NAMALWA (cell line): Measurements from ENCODE around the gene SFTA2.
"Not testable (repeated sequence)": the region's sequence is repeated elsewhere in the genome, so short reads cannot be mapped to it uniquely, and the experiment has no call there.

Experiments
- DNase-seq: peaks from one replicate; pipeline ENCODE4 v3.0.0-alpha.2; 2015; ENCODE audit warnings: low spot score

The SFTA2 gene

DNA sequence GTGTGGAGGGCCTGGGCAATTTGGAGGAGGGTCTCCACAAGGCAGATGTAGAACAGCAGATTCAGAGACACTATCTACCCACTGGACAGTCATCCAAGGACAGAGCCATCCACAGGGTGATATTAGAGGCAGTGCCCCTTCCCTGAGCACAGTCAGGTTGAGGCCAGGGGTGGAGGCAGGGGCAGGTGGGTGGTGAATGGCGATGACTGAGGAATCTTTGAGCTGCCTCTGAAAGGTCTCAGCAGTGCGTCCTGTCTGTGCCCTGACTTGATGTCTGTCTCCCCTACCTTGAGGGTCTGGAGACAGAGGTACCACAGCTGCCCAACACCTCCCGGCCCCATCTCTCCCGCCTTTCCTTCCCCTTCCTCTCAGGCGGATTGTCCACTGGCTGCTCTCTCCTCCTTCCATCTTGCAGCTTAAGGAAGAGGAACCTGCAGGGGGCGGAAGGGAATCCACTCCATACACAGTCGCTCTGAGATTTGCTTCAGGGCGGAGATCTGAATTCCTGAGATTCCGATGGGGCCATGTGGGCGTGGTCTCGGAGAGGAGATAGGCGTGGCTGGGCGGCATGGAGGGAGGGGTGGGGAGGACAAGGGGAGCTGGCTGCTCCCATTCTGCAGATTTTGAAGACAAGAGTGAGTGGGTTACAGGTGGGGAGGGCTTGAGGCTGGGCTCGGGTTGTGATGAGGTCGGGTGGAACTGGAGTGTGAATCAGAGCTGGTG, 10.5 kb upstream of the SFTA2 start:
- DNase-seq = no peak

DNA sequence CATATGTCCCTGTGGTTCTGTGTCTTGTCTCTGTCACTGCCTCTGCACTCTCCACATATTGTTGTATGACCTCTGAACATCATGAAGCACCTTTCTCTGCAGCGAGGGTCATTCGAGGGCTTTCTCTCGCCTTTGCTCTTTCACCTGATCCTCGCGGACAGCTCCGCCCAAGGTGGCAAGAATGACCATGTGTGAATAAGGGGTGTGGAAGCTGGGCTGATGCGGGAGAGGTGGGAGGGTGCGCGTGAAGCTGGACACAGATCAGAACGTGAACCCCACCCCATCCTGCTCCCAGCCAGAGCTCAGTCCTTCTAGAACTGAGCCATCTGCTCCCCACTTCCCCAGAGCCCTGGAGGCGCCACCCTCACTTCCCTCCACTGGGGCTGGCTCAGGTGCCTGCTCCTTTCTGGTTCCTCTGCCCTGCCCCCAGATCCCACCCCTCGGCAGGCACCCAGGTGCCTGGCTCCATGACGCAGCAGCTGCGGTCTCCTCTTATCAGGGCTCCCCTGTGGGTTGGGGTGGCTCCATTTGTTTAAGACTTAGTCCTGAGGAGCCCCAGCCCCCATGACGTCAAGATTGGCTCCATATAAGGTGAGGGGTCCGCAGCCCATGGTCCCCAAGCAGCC, 8.5 kb upstream of the SFTA2 start, which contains the start of gene MUCL3:
Gene MUCL3 (plus strand): TSS at position 613 of the 626 bp plus-strand sequence. CDS start 27 bp downstream, outside the sequence.
- no peak for DNase-seq

DNA sequence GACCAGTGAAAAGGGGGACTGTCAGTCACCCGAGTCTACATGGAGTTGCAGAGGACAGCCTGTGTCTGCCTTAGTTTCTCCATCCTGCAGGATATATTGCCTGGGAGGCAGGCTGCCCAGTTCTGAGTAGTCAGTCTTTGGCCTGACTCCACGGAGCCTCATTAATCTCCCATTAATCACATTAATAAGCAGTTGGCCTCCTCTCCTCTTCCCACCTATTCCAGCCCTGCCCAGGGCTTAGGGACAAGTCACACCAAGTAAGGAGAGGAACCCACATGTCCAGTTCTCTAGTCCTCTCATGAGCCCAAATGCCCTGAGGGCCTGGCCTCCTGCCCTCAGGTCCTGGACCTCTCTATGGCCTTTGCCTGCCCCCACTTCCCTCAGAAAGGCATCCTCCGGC, 7.5 kb upstream of the SFTA2 start:
- DNase-seq = no peak

DNA sequence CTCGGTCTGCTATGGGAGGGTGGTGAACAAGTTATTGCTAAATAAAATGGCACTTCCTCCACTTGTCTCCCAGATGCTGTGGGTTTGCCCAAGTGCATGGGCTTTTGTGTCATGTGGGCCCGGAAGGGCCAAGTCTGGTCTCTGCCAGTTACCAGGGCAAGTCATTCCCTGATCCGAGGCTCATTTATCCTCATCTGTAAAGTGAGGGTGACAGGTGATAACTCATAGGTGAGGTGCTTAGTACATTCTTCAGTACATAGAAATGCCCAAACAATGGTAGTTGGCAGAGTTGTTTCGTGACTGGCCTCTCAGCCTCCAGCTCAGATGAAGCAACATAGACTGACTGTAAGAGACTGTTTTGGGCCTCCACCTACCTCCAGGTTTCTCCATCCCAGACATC, 6.8 kb upstream of the SFTA2 start:
- no peak for DNase-seq

DNA sequence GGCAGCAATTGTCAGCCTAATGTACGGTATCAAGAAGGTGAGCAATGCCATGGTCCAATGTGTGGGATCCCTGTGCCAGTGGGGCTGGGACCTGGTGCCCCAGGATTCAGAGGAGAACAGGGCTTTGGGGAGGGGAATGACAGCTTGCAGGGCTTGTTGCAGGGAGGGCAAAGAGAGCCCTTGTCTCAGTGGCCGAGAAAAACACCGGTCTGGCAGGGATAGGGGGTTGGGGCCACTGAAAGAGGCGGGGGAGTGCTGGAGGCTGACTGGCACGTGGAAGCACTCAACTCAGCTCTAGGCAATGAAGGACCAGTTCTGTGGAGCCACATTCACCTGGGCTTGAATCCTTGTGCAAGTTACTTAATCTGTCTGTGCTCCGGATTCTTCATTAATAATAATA, 5.3 kb upstream of the SFTA2 start:
- no peak for DNase-seq

DNA sequence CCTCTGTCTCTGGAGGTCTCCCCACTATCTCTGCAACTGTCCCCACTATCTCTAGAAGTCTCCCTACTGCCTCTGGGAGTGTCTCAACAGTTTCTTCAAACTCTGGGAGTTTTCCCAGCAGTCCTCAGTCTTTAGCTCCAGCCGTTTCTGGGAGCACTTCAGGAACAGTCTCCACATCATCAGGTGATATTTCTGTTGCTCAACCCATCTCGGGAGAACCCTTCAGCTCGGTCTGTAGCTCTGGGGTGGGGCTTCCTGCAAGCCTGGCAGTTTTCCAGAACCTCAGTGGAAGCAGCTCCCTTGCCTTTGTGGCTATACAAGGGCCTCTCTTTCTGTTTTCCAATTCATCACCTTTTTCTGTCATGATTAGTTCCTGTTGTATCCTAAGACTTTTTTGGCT, 3.0 kb upstream of the SFTA2 start:
- no peak for DNase-seq

DNA sequence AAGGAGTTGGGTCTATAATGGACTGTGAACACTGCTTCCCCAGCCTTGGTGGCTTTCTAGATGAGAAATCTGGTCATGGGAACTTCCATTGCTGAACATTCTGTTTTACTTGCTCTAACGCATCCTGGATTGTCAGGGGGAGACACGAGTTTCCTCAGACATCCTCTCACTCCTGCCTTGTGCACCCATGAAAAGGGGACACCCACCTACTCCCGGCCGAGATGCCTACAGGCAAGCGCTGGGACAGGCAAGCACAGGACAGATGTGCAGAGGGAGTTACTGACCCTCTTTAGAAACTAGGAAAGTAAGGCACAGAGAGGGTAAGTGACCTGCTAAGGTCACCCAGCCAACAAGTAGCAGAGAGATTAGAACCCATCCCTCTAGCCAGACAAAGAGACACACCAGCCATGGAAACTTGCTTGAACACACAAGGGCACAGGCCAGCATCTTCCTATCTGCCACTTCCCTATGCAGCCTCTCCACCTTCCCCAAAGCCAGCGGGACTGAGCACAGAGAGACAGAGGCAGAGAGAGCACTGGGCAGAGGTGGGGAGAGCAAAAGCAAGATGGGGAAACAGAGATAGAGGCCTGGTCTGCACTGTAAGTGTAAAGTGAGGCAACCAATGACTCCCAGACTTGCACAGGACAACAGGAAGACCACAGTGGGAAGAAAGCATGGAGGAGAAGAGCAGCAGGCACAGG, 845 bp upstream of the SFTA2 start:
- DNase-seq = no peak

DNA sequence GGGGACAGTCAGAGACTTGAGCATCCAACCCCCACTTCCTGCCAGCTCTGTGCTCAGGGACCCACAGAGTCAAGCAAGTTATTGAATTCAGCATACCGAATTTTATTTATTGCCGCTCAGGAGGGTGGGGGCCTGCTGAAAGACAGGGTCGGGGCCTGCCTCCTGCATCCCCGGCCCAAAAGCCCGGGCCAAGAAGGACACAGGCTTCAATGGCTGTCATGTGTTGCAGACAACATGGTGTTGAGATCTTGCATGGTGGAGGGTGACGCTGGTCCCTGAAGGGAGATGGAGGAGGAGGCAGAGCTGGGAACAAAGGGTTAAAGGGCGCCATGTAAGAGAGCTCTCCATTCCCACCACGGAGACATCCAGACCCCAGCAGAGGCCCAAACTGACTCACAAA, 698 bp downstream of the SFTA2 start:
- DNase-seq = no peak

DNA sequence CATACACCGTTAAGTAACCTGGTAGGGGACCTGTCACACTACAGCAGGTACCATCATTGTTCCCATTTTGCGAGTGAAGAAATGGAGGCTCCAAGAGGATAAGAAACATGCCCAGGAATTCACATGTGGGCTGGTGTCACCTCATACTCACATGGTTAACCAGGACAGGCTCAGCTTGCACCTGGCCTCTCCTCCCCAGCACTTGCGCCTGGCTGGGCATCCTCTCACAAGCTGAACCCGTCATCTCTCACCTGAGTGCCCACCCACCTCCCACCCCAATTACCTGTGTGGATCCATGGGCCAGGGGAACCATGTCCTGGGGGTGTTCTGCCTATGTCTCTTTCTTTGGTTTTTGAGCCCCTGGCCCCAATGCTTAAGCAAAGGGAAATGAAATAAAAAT, 1.5 kb downstream of the SFTA2 start:
- DNase-seq = no peak

DNA sequence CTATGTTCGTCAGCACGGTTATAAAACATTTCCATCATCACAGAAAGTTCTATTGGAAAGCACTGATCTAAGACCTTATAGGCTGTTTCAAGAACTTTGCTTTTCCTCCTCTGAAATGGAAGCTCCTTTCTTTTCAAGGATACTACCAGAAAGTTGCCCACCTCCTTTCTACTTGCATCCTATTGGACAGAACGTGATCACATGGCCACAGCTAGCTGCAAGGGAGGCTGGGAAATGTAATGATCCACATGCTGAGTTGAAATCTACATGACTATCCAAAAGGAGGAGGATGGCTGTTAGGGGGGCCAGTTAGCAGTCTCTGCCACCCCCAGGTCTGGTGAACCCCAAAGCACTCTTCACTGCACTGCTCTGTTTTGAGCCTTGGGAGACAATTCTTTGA, 3.3 kb downstream of the SFTA2 start:
- DNase-seq = no peak

DNA sequence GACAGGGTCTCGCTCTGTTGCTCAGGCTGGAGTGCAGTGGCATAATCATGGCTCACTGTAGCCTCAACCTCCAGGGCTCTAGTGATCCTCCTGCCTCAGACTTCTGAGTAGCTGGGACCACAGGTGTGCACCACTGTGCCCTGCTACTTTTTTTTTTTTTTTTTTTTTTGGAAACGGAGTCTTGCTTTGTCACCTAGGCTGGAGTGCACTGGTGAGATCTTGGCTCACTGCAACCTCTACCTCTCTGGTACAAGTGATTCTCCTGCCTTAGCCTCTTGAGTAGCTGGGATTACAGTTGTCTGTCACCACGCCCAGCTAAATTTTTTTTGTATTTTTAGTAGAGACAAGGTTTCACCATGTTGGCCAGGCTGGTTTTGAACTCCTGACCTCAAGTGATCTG, 4.9 kb downstream of the SFTA2 start:
- DNase-seq = not testable (repeated sequence)

DNA sequence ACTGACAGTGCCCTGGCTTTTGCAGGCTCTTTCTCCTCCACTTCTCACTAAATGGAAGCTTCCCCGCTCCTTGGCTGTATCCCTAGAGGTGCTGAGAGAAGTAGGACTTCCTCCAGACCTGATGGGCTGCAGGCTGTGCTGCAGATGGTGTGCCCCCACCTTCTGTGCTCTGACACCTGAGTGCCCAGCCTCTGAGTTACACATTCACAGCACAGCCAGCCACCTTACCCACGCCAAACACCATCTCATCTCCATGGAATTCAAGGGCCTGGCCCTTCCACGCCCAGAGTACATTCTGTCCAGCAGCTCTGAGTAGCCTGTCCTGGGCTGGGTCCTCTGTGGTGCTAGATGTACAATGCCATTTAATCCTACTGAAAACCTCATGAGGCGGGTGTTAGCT, 5.3 kb downstream of the SFTA2 start:
- no peak for DNase-seq

DNA sequence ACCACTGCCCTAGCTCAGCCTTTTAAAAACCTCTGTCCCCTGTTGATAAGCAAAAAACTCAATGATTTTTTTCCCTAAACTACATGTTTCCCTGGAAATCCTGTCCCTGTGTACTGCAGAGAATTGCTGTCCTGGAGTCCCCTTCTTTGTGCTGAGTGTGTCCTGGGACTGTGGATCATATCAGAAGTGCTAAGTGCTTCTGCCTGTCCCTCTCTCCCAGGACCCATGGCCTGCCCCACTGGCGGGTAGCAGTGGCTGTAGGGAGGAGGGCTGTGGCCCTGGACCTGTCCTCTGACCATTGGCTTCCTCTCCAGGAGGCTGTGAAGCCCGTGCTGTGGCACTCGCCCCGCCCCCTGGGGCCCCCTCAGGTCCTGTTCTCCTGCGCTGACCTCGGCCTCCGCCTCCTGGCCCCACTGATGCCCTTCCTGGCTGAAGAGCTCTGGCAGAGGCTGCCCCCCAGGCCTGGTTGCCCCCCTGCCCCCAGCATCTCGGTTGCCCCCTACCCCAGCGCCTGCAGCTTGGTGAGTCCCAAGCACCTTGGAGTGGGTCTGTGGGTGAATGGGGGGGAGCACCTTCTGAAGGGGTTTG, 7.8 kb downstream of the SFTA2 start:
- not testable (repeated sequence) for DNase-seq

DNA sequence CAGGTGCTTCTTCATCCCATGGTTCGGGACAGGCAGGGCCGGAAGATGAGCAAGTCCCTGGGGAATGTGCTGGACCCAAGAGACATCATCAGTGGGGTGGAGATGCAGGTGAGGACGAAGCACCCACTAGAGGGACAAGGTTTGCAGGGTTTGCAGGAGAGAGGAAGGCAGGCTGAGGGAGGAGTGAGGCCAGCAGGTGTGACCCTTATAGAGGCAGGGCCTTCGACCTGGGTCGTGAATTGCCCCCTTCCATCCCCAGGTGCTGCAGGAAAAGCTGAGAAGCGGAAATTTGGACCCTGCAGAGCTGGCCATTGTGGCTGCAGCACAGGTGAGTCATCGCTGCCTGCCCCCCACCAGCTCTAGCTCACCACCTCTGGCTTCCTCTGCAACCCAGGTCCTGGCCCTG, 9.5 kb downstream of the SFTA2 start:
- DNase-seq = no peak

DNA sequence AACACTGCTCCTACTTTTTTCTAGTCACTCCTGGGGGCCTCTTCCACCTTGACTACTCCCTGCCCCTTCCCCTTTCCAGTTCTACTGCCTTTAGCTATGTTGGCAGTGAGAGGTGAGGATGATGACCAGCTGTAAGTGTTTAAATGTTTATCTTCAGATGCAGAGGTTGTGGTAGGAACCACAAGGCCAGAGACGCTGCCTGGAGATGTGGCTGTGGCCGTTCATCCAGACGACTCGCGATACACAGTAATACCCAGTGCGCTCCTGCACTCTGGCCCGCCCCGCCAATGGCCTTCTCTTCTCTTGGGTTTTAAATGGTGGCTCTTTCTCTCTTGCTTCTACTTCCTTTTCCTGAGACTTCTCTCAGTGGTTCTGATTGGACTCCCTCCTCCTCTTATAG, 13.3 kb downstream of the SFTA2 start:
- no peak for DNase-seq

DNA sequence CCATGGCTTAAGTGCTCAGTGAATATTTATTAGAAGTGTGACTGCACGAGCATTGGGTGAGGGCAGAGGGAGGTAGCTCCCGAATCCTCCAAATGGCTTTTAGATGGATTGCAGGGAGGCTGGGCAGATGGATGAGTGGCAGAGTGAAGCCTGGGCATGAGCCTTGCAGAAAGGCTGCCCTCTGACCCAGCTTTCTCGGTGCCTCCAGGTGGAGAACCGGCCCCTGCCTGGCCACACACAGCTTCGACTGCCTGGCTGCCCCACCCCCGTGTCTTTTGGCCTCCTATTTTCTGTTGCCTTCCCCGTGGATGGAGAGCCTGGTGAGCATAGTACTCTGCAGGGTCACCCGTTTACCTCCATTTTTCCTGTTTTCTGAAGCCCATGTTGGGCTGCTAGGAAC, 14.5 kb downstream of the SFTA2 start:
- no peak for DNase-seq

DNA sequence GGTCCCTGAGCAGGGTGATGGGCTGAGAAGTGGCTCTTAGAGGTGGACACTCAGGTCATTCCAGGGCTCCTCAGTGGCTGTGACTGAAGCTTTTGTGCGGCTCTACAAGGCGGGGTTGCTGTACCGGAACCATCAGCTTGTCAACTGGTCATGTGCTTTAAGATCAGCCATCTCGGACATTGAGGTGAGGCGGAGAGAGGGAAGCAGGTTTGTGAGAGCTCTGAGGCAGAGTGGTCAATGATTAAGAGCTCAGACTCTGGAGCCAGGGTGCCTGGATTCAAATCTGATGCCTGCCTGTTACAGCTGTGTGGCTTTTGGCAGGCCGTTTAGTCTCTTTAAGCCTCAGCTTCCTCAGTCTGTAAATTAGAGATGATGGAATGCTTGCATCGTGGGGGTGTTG, 14.9 kb downstream of the SFTA2 start:
- DNase-seq = no peak

DNA sequence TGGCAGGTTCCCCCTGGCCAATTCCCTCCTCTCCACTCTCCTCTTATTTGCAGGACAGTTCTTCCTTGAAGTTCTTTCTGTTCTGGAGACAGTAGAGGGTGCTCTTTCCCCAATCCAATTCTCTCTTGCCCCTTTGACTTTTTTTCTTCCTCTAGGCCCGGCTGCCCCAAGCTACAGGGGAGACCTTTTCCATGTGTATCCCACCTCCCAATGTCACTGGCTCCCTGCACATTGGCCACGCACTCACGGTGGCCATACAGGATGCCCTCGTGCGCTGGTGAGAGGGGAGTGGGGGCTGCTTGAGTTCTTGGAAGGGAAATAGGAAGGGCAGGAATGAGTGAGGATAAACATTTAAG, 16.4 kb downstream of the SFTA2 start:
- DNase-seq = peak; percentile 64

DNA sequence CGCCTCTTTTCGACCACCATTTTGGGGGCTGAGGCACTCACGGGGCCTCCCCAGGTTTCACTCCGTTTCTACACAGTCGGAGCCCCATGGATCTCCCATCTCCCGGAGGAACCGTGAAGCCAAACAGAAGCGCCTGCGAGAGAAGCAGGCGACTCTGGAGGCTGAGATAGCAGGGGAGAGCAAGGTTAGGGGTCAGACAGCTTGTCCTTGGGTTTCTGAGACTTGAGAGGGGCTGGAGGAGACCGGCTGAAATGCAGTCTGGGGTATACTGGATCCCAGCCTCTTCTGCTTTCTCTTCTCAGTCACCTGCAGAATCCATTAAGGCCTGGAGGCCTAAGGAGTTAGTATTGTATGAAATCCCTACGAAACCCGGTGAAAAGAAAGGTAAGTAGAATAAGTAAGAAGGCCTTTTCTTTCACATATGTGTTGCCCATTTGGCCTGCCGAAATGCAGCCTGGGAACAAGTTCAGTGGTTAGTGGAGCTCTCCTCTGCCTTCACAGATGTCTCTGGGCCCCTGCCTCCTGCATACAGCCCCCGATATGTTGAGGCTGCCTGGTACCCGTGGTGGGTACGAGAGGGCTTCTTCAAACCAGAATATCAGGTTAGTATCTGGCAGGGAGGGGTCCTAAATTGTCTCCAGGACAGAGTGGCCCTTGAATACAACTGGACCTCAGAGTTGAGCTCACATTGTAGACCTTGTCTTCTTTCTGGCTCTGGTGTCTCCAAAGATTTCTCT, 16.9 kb downstream of the SFTA2 start:
- DNase-seq = no peak

DNA sequence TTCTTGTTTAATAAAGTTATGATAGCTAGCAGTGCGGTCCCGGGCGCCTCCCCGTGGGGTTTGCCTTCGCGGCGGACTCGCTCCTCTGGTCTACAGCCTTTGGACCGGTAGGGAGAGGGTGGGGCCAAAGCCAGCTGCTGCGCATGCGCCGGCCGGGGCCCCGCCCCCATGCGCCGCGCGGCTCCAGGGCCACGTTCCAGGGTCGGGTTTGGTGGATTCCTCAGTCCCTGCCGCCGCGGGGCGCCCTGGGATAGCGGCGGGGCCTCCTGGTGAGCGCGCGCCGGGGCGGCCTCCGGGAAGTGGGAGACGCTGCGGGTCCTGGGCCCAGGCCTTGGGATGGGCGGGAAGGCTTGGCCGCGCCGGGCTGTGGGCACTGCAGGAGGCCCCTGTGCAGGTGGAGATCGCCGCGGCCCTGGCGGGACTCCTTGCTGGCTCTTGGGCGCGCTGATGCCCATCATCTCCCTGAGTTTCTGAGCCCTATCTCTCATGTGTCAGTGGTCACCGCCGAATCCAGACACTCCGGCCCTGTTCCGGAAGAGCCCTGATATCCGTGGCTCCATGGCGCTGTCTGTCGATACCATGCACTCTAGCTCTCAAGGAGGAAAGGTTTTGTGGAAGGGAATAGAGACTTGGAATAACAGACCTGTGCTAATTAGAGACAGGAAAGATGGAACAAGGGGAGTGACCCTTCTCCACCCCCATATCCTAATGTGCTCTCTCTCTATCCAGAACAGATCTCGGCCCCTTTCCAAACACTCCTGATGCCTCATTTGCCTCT, 17.7 kb downstream of the SFTA2 start, which contains the start of gene VARS2:
Gene VARS2 (plus strand): TSS at position 163 of the 778 bp plus-strand sequence. CDS start 599 bp downstream, at position 762.
- peak; percentile 88 for DNase-seq

DNA sequence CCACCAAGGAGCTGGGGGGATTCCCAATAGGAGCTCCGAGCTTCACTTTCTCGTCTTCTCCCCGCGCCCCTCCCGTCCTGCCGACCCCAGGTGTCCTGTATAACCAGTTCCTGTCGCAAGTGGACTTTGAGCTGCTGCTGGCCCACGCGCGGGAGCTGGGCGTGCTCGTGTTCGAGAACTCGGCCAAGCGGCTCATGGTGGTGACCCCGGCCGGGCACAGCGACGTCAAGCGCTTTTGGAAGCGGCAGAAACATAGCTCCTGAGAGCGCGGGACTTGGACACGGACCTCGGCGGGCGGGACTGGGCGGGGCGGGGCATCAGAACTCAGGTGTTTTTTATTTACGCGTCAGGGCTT, 18.3 kb downstream of the SFTA2 start:
- DNase-seq = no peak
